MCF 10A (cell line): Measurements from ENCODE around the gene SMARCAD1. TPM values are rescaled to one million over a fixed set of nuclear protein-coding genes. Genes with fewer than 3 reads are reported as not detected.
"Not testable (repeated sequence)": the region's sequence is repeated elsewhere in the genome, so short reads cannot be mapped to it uniquely, and the experiment has no call there.

Source experiments
- BruUV-seq: library from RNA; stranded (reverse); fragments of 400-500 nt; replicated peaks from 2 replicates; lab custom pipeline; 2021; lab: Mats Ljungman, UMichigan
- CTCF ChIA-PET: fragments of 300-600 bp; sonication (Branson Sonifier 250); formaldehyde crosslinking; extraction: SDS; loops from one replicate; lab custom pipeline; 2021; ENCODE audit warnings: antibody characterized with exemption, inconsistent platforms; lab: Yijun Ruan, JAX
- POLR2A ChIA-PET: fragments of 300-600, 350-650 bp; sonication (Branson Sonifier 250); formaldehyde crosslinking; extraction: SDS; loops from one replicate; lab custom pipeline; 2020; ENCODE audit warnings: antibody characterized with exemption, inconsistent platforms; lab: Yijun Ruan, JAX
- DNase-seq: peaks from one replicate; pipeline ENCODE4 v3.0.0-alpha.2; 2018; ENCODE audit not compliant: unreplicated experiment
- H3K27ac Mint-ChIP-seq: one replicate; pipeline ENCODE4 v1.8.0; 2022; ENCODE audit warnings: mild to moderate bottlenecking, low read depth, mixed read lengths; ENCODE audit not compliant: unreplicated experiment
- H3K27me3 Mint-ChIP-seq: one replicate; pipeline ENCODE4 v1.8.0; 2022; ENCODE audit warnings: mixed read lengths; ENCODE audit not compliant: insufficient read depth, unreplicated experiment
- H3K36me3 Mint-ChIP-seq: one replicate; pipeline ENCODE4 v1.8.0; 2022; ENCODE audit warnings: mild to moderate bottlenecking, moderate library complexity, mixed read lengths; ENCODE audit not compliant: insufficient read depth, unreplicated experiment
- H3K4me1 Mint-ChIP-seq: one replicate; pipeline ENCODE4 v1.8.0; 2022; ENCODE audit warnings: mixed read lengths; ENCODE audit not compliant: insufficient read depth, unreplicated experiment
- H3K4me3 Mint-ChIP-seq: one replicate; pipeline ENCODE4 v1.8.0; 2022; ENCODE audit warnings: mild to moderate bottlenecking, moderate library complexity, mixed read lengths; ENCODE audit not compliant: unreplicated experiment
- H3K9me3 Mint-ChIP-seq: one replicate; pipeline ENCODE4 v1.8.0; 2022; ENCODE audit warnings: mixed read lengths; ENCODE audit not compliant: unreplicated experiment
- intact Hi-C: fragments of 100-400 bp; cut with micrococcal nuclease; formaldehyde crosslinking; loops from 2 replicates; pipeline ENCODE4 v1.14.1; 2022
- total RNA-seq: library from RNA; stranded (reverse); gene quantifications from 2 replicates; pipeline ENCODE4 v1.2.3, GENCODE V29; 2022
- TF ChIP-seq, protein P1 (sequence below): fragments of 200-600 bp; IDR thresholded peaks from one replicate; pipeline ENCODE4 v1.8.0; 2022; ENCODE audit warnings: antibody characterized with exemption, mild to moderate bottlenecking; ENCODE audit not compliant: unreplicated experiment

SMARCAD1 gene
- total RNA-seq, 1 experiment from 2014 or later: 38.1 TPM

DNA sequence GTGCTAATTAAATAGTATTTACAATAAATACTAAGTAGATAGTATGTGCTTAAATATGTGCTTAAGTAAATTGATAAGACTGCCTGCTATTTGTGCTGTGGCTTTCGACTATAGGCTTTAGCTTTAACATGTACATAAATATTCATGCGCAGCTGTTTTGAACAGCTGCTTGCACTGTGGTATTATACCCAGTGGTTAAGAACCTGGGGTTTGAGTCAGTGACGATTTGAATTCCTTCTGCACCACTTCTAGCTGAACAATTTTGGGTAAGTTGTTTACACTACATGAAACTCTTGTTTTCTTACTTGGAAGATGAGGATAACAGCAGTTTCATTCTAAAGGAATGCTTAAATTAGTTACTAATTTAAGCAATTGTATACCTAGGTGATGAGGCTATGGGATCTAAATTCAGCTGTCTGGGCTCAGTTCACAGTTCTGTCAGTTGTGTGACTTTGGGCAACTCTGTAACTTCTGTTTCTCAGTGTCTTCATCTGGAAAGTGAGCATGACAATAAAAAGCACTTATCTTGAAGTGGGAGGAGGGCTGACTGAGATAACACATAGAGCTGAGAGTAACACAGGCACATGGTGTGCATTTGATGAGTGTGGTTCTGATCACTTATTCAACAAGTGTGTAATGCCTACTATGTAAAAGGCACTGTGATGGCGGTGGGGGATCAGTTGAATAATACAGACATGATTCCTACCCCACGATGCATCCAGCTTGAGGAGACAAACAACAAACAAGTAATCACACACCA, 98.0 kb downstream of the SMARCAD1 start:
- no peak for DNase-seq
- ChIA-PET CTCF (interaction anchor here (0.7 to 9.2 kb wide), 14 partner anchors 9 to 148 kb away, joined by 3 to 87 read pairs (median 6); no protein-coding TSS in a partner anchor), POLR2A (interaction anchor here (0.6 to 0.8 kb wide), 2 partner anchors 87 to 95 kb away, joined by 3 to 4 read pairs; no protein-coding TSS in a partner anchor)
- intact Hi-C loops: loop anchor here (10.0 kb wide), 2 partner anchors 429 to 809 kb away; no protein-coding TSS in a partner anchor
- H3K4me3 Mint-ChIP-seq: no peak overlapping the region
- BruUV-seq: no TSS peak
- H3K27ac Mint-ChIP-seq: no peak overlapping the region
- no peaks in the 10 kb centered on the region for H3K9me3 Mint-ChIP-seq
- no peaks in the 10 kb centered on the region for H3K36me3 Mint-ChIP-seq
- H3K27me3 Mint-ChIP-seq: no peaks in the 10 kb centered on the region
- TF ChIP-seq, protein P1, sequence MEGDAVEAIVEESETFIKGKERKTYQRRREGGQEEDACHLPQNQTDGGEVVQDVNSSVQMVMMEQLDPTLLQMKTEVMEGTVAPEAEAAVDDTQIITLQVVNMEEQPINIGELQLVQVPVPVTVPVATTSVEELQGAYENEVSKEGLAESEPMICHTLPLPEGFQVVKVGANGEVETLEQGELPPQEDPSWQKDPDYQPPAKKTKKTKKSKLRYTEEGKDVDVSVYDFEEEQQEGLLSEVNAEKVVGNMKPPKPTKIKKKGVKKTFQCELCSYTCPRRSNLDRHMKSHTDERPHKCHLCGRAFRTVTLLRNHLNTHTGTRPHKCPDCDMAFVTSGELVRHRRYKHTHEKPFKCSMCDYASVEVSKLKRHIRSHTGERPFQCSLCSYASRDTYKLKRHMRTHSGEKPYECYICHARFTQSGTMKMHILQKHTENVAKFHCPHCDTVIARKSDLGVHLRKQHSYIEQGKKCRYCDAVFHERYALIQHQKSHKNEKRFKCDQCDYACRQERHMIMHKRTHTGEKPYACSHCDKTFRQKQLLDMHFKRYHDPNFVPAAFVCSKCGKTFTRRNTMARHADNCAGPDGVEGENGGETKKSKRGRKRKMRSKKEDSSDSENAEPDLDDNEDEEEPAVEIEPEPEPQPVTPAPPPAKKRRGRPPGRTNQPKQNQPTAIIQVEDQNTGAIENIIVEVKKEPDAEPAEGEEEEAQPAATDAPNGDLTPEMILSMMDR: no peak
- H3K4me1 Mint-ChIP-seq: peaks cover 4% of the 10 kb centered on the region

DNA sequence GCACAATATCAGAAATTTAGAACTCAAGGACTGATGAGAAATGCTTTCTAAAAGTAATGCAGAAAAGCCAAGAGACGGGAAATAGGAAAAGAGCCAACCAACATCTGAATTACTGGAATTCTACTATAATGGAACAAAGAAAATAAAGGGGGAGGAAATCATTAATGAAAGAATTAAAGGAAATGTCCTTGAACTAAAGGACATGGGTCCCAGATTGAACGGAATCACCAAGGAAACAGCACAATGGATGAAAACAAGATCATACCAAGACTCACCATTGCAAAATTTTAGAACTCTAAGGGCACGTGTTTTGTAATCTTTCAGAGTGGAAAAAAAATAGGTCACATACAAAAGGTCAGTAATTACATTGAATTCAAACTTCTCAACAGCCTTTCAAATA, 99.0 kb downstream of the SMARCAD1 start:
- TF ChIP-seq, protein P1: no peak
- BruUV-seq: no TSS peak
- DNase-seq: no peak
- ChIA-PET POLR2A (interaction anchor here (0.6 kb wide), 1 partner anchor 290 kb away, joined by 4 read pairs; no protein-coding TSS in a partner anchor), CTCF (interaction anchor here (0.6 to 9.2 kb wide), 7 partner anchors 11 to 101 kb away, joined by 3 to 87 read pairs (median 7); no protein-coding TSS in a partner anchor)
- peaks cover 4% of the 10 kb centered on the region for H3K4me1 Mint-ChIP-seq
- H3K4me3 Mint-ChIP-seq: no peak overlapping the region
- no peaks in the 10 kb centered on the region for H3K27me3 Mint-ChIP-seq
- no peaks in the 10 kb centered on the region for H3K36me3 Mint-ChIP-seq
- no peaks in the 10 kb centered on the region for H3K9me3 Mint-ChIP-seq
- no peak overlapping the region for H3K27ac Mint-ChIP-seq
- intact Hi-C loops: loop anchor here (10.0 kb wide), 2 partner anchors 428 to 808 kb away; no protein-coding TSS in a partner anchor

DNA sequence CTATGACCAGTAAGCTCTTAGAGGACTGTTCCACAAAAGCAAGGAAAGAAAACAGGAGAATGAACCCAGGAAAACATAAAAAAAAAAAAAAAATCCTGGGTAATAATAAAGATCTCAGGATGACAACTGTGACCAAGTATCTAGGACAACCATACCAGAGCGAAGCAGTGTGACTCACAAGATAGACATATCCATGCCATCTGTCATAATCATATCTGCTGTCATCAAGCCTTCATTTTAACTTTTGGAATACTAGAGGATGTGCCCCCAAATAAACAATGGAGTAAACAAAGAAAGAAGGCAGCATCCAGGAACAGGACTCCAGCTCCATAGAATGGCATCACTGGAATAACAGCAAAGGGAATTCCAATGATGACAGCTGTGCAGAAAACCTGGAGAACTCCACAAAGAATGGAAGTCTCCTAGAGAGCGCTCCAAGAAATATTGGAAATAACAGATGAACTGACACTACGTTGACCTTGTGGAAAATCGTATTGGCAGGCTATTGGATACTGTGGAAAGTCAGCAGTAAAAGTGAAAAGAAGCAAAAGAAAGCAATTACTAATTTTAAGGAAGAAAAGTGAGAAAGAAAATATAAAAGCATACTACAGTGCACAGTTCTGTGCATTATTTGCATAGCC, 99.7 kb downstream of the SMARCAD1 start:
- Mint-ChIP-seq H3K9me3 (no peaks in the 10 kb centered on the region), H3K27me3 (no peaks in the 10 kb centered on the region), H3K27ac (peak overlapping the region; percentile 68), H3K36me3 (no peaks in the 10 kb centered on the region), H3K4me3 (no peak overlapping the region), H3K4me1 (peaks cover 4% of the 10 kb centered on the region)
- CTCF ChIA-PET: interaction anchor here (0.6 to 9.2 kb wide), 3 partner anchors 26 to 82 kb away, joined by 3 to 87 read pairs (median 7); no protein-coding TSS in a partner anchor
- no TSS peak for BruUV-seq
- TF ChIP-seq, protein P1: no peak
- POLR2A ChIA-PET: no interaction called here
- intact Hi-C loops: loop anchor here (10.0 kb wide), 2 partner anchors 427 to 807 kb away; no protein-coding TSS in a partner anchor
- no peak for DNase-seq

DNA sequence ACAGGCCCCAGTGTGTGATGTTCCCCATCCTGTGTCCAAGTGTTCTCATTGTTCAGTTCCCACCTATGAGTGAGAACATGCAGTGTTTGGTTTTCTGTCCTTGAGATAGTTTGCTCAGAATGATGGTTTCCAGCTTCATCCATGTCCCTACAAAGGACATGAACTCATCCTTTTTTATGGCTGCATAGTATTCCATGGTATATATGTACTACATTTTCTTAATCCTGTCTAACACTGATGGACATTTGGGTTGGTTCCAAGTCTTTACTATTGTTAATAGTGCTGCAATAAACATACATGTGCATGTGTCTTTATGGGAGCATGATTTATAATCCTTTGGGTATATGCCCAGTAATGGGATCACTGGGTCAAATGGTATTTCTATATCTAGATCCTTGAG, 112.3 kb downstream of the SMARCAD1 start:
- H3K27me3 Mint-ChIP-seq, CTCF ChIA-PET, DNase-seq, H3K36me3 Mint-ChIP-seq, H3K4me3 Mint-ChIP-seq, intact Hi-C loops, BruUV-seq, H3K27ac Mint-ChIP-seq, H3K4me1 Mint-ChIP-seq, POLR2A ChIA-PET: not testable (repeated sequence)
- H3K9me3 Mint-ChIP-seq: peaks cover 21% of the 10 kb centered on the region
